ENCODE results near the gene SORBS1.
"Not testable (repeated sequence)": the region's sequence is repeated elsewhere in the genome, so short reads cannot be mapped to it uniquely, and the experiment has no call there.

SORBS1 gene

DNA sequence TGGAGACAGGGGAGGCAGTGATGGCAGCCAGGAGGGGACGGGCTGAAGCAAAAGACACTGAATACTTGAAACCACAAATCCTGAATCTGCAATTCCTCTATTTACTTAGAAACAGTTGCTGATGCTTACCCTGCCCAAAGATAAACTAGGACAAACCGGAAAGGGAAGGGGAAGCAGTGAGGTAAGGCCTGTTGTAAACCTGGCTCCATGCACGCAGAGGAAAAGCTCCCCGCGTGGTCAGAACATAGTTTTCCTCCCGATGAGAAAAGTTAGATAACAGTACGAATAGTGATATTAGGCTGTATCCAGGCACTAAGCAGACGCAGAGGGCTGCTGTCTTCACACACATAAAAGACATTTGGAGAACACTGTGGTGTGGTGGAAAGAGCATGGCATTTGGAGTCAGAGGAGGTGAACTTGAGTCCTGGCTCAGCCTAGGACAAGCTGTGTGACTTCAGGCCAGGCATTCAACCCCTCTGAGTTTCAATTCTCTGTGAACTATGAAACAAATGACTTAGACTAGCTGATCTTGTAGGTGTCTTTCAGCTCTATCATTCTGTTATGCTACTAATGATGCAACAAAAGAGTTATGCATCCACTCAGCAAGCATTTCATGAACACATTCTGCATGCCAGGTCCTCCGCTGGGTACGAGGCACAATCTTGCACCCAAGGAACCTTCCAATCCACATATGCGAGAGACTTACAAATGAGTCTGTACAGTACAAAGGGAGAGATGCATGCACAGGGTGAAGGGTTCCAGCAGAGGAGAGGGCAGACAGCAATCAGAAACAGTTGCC, 80.9 kb downstream of the SORBS1 start:
- no peak for DNase-seq

DNA sequence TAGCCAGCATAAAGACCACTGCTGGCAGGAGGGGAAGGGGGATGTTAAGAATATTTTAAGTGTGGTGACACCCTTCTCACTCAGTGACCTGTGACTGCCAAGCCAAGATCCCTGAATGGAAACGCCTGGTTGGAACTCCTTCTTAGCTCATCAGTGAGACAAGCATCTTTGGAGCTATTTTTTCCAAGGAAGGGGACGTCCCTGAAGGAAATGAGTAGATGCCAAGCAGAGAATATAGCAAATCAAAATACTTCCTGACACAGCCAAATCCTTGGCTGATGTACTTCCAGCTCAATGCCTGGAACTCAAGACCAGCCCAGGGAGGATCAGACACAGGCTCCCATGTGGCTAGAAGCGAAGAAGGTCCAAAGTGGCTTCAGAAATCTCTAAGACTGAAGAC, 82.2 kb downstream of the SORBS1 start:
- no peak for DNase-seq

DNA sequence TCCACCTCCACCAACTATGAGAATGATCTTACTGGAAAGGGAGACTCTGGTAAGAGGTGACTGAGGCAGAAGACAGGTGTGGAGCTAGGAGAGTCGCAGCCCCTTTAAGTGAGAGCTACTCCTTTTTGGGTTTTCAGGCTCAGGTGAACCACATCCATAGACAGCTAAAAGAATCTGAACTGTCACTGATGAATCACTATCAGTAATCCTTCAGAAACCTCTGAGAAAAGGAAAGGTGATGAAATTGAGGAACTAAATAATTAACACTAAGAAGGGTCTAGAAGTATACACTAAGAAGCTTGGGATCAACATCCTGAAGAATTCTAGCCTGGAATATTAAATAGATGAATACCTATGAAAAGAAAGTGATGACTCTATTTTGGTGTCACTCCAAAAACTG, 83.0 kb downstream of the SORBS1 start:
- DNase-seq = no peak

DNA sequence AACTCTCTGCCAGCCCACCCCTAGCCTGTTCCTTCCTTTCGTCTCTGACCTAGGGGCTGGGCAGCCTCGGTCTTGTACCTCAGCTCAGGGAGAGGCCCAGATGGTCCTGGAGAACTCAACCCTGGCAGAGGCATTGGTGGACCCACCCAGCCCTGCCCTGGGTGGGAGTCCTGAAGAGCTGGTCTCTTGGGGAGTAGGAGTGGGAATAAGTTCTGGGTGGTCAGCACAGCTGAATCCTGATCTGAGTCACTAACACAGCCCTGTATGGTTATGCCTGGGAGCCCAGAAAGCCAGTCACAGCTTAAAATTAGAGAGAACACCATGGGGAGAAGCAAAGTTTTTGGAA, 84.0 kb downstream of the SORBS1 start:
- DNase-seq = no peak

DNA sequence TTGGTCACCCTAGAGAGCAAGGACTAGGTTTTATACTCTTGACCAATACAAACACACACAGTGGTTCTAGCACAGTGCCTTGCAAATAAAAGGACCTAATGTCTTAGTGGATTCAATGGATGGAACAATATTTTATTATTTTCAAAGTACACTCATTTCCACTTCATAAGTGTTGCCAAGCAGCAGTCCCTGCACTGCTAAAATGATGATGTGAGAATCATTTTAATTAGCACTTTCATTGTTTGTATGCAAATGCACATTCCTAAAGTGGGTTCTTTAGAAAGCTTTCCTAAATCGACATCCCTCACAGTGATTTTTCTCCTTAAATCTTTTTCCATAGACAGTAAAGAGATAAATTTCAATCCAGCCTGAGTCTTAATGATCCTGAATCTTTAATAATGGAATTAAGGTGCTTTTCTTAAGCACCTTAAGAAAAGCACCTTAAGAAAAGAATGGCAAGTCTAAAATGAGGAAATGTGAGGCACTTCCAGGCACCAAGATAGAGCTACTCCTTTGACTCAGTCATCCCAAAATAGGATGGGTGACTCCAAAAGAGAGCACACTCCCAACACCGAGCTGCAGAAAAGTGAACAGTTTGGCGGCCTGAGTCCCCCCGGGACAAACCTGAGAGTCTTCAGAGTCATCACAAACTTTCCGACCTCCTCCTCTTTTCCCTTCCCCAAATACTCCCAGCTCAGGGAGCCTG, 84.5 kb downstream of the SORBS1 start:
- no peak for DNase-seq

DNA sequence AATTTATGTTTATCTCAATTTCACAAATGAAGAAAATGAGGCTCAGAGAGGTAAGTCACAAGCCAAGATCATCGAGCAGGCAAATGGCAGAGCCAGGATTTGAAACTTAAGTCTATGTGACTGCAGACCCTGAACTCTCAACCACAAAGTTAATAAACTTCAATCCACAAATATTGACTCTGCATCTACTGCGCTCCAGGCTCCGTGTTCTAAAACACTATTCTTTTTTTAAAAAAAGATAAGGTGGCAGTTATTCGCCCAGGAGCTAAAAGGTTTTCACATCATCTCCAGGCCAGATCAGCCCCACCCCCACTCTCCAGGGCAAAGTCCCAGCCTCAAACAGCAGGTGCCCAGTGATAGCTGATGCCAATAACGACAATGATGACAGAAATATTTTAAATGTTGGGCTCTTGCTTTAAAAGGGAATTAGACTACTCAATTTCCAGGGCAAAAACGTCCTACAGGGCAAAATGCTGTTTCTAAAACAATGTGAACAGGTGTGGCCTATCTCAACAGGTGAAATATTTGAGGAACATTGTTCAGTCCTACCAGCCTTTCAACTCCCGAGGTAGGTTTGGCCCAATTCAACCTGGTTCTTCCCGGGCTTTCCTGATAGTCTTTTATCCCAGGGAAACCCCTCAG, 85.2 kb downstream of the SORBS1 start:
- DNase-seq = no peak

DNA sequence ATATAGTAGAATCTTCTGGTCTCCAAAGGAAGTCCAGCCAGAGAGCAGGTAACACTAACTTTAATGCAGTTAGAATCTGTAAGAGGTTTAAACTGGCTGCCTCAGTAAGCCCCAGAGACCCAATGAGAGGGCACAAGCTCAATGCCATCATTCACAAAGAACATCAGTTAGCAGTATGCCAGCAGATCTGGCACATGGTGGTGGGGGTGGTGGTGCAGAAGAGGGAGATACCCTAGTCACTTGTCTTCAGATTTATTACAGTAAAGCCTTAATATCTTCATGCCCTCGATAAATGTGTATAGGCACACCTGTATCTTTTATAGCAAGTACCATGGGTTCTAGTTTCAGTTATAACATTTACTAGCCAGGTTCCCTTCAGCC, 86.2 kb downstream of the SORBS1 start:
- no peak for DNase-seq

DNA sequence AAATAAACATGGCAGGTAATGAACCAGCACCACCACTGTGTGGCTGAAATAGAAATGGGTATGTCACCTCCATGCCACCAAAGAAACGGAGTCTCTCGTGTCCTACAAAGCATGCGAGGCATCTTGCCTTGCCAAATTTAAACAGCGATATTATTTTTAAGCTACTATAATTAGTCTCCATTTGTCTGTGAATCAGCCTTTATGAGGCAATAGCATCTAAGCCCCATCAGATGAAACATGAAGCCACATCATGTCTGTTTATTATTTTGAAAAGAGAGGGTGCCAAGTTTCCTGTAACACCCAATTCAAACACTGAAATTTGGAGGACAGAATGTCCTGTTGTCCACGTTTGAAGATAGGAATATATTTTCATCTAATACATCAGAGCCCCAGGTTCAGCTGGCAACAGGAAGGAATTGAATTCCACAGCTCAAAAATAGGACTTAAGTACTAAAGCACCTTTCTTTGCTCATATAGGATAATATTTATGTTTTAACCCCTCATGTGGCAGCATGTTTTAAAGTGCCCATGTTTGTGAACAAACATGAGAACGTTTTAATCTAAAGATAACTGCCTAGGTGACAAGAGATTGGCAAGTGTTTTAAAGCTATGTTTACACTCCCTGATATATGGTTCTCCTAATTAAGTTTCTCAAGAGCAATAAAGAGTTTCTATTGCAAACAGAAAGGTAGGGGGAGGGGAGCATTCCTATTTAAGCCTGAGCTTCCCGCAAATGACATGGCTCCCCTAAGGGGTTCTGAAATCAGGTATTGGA, 86.8 kb downstream of the SORBS1 start:
- no peak for DNase-seq

DNA sequence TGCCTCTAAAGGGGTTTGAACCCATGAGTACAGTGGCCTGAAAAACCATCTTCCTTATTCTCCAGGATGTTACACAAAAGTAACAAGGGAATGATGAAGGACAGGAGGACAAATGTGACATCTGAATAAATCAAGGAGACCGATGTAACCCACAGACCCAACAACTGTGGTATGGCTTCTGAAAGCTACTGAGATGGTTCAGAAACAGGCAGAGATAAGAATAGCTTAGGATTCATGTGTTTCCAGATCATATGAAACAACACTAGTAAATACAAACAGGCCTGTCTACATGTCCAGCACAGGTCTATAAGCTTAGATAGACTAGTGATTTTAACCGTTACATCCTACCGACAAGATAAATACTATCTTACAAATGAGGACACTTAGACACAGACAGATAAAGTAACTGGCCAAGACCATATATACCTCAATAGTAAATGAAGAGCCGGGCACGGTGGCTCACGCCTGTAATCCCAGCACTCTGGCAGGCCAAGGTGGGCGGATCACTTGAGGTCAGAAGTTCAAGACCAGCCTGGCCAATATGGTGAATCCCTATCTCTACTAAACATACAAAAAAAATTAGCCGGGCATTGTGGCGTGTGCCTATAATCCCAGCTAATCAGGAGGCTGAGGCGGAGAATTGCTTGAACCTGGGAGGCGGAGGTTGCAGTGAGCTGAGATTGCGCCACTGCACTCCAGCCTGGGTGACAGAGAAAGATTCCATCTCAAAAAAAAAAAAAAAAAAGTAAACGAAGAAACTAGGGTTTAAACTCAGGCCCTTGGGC, 88.7 kb downstream of the SORBS1 start:
- DNase-seq = no peak

DNA sequence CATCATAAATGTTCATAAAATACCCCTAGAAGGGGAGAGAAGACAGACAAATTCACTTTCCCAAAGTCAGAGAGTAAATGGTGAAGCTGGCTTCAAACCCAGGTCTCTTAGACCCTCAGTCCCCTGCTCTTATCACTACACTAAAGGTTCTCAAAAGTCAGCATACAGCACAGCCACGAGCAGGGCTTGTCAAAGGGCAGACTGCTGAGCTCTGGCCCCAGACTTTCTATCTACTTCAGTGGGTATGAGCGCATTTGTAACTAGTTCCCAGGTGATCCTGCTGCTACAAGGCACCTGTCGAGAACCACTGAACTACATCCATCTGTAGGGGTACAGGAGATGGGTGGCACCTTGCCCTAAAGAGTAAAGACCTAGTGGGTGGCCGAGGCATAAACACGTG, 91.5 kb downstream of the SORBS1 start:
- no peak for DNase-seq

DNA sequence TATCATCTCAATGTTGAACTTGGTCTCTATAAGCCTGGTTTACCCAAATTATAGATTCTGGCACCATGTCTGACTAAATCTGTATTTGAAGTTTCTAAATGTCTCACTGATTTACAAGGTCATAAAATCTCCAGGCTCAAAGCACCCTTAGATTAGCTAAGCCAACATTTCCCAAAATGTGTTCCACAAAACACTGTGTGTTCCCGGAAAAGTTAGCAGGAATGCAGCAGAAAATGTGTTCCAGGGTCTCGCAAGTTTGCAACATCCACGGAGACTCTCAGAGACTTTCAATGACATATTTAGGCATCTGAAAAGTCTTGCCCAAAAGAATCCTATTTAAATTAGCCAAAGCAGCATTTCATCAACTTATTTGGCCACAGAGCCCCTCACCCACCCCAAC, 91.9 kb downstream of the SORBS1 start:
- no peak for DNase-seq

DNA sequence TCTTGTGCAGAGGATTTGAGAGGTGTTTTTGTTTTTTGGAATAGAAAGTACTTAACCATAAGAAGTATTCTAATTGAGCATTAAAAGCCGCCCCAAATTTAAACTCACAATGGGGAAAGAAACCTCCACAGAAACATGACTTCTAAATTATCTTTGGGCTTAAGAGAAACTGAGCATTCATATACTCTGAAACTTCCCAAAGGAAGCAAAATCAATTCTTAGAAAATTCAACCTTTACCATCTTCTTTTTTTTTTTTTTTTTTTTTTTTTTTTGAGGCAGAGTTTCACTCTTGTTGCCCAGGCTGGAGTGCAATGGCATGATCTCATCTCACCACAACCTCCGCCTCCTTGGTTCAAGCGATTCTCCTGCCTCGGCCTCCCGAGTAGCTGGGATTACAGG, 93.5 kb downstream of the SORBS1 start:
- DNase-seq = not testable (repeated sequence)

DNA sequence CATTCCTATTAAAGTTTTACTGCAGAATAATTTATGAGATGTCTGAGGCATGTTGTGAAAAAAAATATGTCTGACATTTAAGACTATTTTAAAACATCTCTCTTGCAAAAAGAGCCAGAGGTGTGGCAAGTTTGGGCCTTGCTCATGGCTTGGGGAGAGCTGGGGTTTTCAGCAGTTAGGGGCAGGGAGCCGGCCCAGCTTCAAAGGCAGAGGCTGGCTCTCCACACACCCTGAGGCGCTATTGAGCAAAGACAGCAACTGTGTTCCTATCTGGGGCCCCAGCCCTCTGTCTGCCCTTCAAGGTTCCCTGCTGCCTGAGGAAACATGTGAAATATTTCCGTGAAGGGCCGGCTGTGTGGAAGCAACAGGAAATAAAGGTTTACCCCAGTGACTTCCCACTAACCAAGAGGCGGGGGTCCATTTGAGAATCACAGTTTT, 94.0 kb downstream of the SORBS1 start:
- no peak for DNase-seq

DNA sequence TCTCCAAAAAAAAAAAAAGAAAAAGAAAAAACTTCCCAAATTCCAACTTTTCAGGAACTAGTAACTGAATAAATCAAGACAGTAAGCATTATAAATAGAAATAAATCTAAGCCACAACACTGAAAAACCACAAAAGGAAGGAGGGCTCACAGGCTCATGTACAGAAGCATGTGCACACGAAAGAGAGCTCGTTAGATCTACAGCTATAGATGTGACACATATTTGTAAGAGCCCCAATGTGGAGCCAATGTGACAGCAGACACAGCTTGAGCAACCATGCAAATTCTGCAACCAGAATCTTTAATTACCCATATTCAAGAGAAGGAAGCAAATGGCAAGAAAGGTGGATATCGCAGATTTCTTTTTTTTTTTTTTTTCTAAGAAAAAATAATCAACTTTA, 94.7 kb downstream of the SORBS1 start:
- DNase-seq = no peak

DNA sequence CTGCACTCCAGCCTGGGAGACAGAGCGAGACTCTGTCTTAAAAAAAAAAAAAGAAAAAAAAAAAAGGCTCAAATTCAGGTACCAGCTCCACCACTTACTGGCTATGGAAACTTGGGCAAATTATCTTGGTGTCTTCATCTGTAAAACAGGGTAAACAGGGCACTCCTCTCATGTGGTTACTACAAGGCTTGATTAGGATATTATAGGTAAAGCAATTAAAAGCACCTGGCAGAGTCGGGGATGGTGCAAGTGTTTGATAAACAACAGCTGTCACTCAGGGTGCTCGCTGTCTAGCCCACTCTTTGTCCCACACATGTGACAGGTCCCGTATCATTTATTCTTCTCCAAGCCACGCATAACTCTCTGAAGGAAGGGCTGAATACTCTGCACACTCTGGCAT, 96.9 kb downstream of the SORBS1 start:
- DNase-seq = no peak

DNA sequence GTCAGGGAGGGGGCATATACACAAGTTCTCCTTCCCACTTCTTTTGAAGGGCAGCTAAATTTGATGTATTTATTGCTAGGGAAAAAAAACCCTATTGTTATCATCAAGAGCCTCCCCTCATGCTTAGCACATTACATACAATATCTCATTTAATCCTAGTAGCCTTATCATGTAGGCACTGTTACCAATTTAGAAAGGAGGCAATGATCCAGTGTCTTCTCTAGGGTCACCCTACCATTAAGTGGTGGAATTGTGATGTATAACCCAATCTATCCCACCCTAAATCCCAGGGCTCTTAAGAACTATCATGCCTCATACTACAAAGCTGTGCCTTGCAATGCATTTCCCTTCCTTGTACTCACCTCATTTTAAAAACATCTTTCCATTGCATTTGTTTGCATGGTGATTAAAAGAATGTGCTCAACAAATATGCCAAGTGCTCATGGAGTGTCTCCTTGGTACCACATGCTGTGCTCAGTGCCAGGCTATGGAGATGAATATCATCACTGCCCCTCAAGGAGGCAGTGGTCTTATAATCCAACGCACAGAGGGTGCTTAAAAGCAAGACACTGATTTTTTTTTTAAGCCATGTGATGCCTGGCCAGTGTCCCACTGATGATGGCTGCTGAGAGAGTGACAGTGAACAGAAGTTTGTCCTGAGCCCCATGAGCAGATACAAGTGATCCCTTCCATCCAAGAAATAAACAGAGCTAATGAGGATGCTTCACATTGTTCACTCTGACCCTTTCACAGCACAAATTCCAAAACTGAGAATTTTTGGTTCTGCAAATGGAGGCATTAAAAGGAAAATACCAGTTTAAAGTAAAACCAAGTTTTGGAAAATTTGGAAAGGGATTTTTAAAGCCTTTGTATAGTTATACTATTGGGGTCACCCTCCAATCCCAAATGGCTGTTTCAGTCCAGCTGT, 98.2 kb downstream of the SORBS1 start:
- DNase-seq = no peak

DNA sequence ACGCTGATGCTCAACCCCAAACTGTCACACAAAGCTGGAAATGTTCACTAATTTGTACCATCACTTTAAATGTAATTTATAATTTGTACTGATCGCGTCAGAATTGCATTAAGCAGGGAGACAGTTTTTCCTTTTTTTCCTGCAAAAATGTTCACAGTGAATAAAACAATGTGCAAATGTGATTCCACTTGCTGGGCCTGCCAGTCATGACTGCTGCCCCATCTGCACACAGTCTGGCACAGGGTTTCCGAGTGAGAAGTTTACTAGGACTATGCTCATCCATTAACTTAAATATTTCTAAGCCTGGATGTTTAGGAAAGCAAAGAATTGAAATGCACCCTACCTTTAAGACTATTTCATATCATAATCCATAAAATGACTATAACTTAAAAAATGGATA, 99.6 kb downstream of the SORBS1 start:
- DNase-seq = no peak

DNA sequence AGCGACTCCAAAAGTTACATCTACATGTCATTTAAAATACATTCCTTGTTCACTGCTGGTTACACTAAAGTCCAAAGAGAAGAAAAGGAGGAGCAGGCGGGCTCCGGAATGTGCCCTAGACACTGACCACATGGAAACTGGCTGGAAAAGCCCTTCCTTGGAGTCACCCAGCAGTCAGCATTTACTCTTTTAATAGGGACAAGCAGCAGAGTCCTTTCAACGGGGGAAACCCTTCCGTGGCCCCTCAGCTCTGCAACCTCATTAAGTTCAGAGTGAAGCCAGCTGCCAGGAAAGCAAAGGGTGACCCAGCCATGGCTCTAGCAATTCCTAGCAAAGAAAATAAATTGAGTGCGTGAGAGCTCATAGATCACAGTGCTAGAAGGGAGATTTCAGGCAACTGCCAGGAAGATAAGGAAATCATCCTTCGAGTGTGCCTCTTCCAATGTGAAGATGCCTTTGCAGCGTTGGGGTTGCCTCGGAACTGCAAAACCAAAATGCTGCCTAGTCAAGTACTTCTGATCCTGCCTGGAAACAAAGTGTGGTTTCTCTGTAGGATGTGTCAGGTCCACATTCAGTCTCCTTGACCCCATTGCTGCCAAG, 101.6 kb downstream of the SORBS1 start:
- DNase-seq = no peak

DNA sequence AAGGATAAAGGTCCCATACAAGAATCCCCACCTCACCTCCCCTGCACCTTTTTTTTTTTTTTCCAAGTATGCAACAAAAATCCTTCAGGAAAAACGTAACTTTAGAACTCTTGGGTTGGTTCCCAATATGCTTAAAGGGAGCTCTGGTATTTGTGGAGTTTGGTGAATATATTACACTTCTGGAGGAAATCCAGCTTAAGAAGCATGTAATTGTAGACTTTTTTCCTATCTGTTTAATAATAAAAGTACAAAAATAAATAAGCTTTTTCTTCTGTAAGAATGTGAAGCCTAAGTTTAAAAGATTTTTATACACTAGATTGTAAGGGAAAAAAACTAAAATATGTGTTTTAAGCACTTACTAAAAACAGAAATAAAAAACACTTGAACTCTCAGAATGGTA, 102.3 kb downstream of the SORBS1 start:
- no peak for DNase-seq

DNA sequence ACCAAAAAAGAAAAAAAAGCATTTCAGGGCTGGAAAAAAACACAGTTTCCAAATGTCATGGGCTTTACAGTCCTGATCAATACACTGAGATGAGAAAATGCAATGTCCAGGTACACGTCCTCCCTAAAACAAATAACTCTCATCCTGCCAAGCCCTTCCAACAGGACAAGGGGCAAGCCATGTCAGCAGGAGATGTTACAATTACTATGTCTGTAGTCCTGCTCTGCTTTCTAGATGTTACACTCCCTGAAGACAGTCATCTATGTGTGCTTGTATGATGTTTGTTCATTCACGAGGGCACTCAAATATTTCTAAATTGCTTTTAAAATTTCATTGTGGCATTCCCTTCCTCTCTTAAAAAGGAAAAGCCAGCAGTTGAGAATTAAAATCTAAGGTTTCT, 103.2 kb downstream of the SORBS1 start:
- DNase-seq = no peak

DNA sequence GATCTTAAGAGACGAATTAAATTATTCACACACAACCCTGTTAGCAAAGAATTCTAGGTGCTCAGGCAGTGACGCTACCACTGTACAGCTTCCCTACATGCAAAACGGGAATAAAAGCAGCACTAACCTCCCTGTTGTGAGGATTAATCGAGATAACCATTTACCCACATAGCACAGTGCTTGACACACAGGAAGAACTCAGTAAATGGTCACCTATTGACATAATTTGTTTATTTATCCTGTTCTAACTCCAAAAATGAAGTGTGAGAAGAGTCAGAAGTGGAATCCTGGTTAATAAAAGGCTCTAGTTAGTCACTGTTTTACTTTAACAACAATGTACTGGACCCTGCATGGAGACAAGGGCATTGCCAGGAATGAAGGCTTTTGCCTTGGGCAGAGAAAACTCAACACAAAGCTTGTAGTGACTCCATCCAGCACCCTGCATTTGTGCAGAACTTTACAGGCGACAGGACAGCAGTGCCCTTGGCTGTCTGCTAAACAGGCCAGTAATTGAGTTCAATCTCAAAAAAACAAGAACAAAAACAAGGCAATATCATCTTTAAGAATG, 103.8 kb downstream of the SORBS1 start:
- DNase-seq = no peak

All from stimulated activated CD8-positive, alpha-beta memory T cell treated with anti-CD3 and anti-CD28 coated beads, Interleukin-4, amount 100 ng/mL, for 48 hours (primary cell).